Measurements from ENCODE around the gene NCR1. TPM values are rescaled to one million over a fixed set of nuclear protein-coding genes. Genes with fewer than 3 reads are reported as not detected.
"Not testable (repeated sequence)": the region's sequence is repeated elsewhere in the genome, so short reads cannot be mapped to it uniquely, and the experiment has no call there.

Gene NCR1
- total RNA-seq, 2 donors from 2014 or later = not detected

- Histone ChIP-seq H3K27ac (no peak overlapping the region), H3K9me3 (no peaks in the 10 kb centered on the region), H3K36me3 (no peaks in the 10 kb centered on the region), H3K4me3 (no peak overlapping the region), H3K27me3 (no peaks in the 10 kb centered on the region), H3K4me1 (no peaks in the 10 kb centered on the region)
- no peak for TF ChIP-seq CTCF (IDR thresholded peaks at IDR 0.05)
- DNase-seq (ENCODE audit: low spot score) = no peak
Measured at GRCh38 chr19:54921082-54921481, 15.1 kb downstream of the NCR1 start.

GRCh38 chr19:54923276-54923675 is 17.3 kb downstream of the NCR1 start:
- no peak overlapping the region for H3K27ac ChIP-seq
- H3K36me3 ChIP-seq = no peaks in the 10 kb centered on the region
- H3K27me3 ChIP-seq = no peaks in the 10 kb centered on the region
- no peak for TF ChIP-seq CTCF (IDR thresholded peaks at IDR 0.05)
- peaks cover 0 to 4% of the 10 kb centered on the region in 2 donors for H3K9me3 ChIP-seq
- H3K4me3 ChIP-seq = no peak overlapping the region
- DNase-seq (ENCODE audit: low spot score) = no peak
- no peaks in the 10 kb centered on the region for H3K4me1 ChIP-seq

- Histone ChIP-seq H3K36me3 (no peaks in the 10 kb centered on the region), H3K9me3 (peaks cover 0 to 13% of the 10 kb centered on the region in 2 donors), H3K27me3 (no peaks in the 10 kb centered on the region), H3K4me3 (no peak overlapping the region), H3K4me1 (no peaks in the 10 kb centered on the region), H3K27ac (no peak overlapping the region)
- no peak for TF ChIP-seq CTCF (IDR thresholded peaks at IDR 0.05)
- no peak for DNase-seq (ENCODE audit: low spot score)
Measured at GRCh38 chr19:54928299-54928698, 22.4 kb downstream of the NCR1 start.

- no peaks in the 10 kb centered on the region for H3K36me3 ChIP-seq
- no peak overlapping the region for H3K27ac ChIP-seq
- H3K27me3 ChIP-seq = no peaks in the 10 kb centered on the region
- no peaks in the 10 kb centered on the region for H3K9me3 ChIP-seq
- TF ChIP-seq CTCF (IDR thresholded peaks at IDR 0.05) = no peak
- H3K4me1 ChIP-seq = no peaks in the 10 kb centered on the region
- DNase-seq (ENCODE audit: low spot score) = no peak
- H3K4me3 ChIP-seq = no peak overlapping the region
Measured at GRCh38 chr19:54937926-54938325, 32.0 kb downstream of the NCR1 start.

GRCh38 chr19:54938906-54939305 is 33.0 kb downstream of the NCR1 start:
- Histone ChIP-seq H3K4me3 (no peak overlapping the region), H3K27ac (no peak overlapping the region), H3K27me3 (no peaks in the 10 kb centered on the region), H3K36me3 (no peaks in the 10 kb centered on the region), H3K9me3 (no peaks in the 10 kb centered on the region), H3K4me1 (no peaks in the 10 kb centered on the region)
- no peak for TF ChIP-seq CTCF (IDR thresholded peaks at IDR 0.05)
- no peak for DNase-seq (ENCODE audit: low spot score)

GRCh38 chr19:54939538-54939937 is 33.6 kb downstream of the NCR1 start:
- not testable (repeated sequence) for H3K4me1 ChIP-seq; H3K36me3 ChIP-seq; DNase-seq (ENCODE audit: low spot score); H3K27me3 ChIP-seq; H3K27ac ChIP-seq; H3K4me3 ChIP-seq; H3K9me3 ChIP-seq

GRCh38 chr19:54943772-54944361 is 37.9 kb downstream of the NCR1 start:
- not testable (repeated sequence) for DNase-seq (ENCODE audit: low spot score); H3K4me3 ChIP-seq; H3K27ac ChIP-seq; H3K27me3 ChIP-seq; H3K9me3 ChIP-seq; H3K4me1 ChIP-seq; H3K36me3 ChIP-seq
